Epithelial cell of proximal tubule (primary cell): ENCODE results near the gene TRAP1. TPM values are rescaled to one million over a fixed set of nuclear protein-coding genes. Genes with fewer than 3 reads are reported as not detected.

Experiments
- DNase-seq: peaks from one replicate; pipeline ENCODE4 v3.0.0-alpha.2; 2011; ENCODE audit warnings: low read depth
- H3K4me3 ChIP-seq: 2 replicates; pipeline ENCODE4 v1.5.1; 2011; ENCODE audit warnings: low read depth, mild to moderate bottlenecking, low read length
- total RNA-seq: library from RNA; depleted of rRNA; stranded (reverse); fragments of >200 nt; gene quantifications from 2 replicates; pipeline ENCODE4 v1.2.3, GENCODE V29; 2015
- TF ChIP-seq, protein P1 (sequence below): conservative IDR thresholded peaks from 2 replicates; pipeline ENCODE4 v1.5.1; 2012; ENCODE audit warnings: low read depth, mild to moderate bottlenecking, low read length

TRAP1 gene
- total RNA-seq, 1 donor from 2014 or later, result 143 TPM

DNA sequence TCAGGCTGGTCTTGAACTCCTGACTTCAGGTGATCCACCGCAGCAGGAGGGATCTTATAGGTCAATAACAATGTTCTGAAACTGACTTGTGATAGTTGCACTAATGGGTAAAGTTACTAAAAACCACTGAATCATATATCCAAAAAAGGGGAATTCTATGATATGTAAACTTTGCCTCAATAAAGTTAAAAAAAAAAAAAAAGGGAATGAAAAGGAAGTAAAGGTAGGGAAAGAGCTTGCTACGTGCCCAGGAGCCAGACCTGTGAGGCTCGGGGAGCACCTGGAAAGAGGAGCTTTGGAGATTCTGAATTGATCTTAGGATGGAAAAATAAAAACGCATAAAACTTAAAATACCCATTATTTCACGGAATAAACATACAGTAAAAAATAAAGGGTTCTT lies 20.8 kb upstream of the TRAP1 start:
- TF ChIP-seq, protein P1, sequence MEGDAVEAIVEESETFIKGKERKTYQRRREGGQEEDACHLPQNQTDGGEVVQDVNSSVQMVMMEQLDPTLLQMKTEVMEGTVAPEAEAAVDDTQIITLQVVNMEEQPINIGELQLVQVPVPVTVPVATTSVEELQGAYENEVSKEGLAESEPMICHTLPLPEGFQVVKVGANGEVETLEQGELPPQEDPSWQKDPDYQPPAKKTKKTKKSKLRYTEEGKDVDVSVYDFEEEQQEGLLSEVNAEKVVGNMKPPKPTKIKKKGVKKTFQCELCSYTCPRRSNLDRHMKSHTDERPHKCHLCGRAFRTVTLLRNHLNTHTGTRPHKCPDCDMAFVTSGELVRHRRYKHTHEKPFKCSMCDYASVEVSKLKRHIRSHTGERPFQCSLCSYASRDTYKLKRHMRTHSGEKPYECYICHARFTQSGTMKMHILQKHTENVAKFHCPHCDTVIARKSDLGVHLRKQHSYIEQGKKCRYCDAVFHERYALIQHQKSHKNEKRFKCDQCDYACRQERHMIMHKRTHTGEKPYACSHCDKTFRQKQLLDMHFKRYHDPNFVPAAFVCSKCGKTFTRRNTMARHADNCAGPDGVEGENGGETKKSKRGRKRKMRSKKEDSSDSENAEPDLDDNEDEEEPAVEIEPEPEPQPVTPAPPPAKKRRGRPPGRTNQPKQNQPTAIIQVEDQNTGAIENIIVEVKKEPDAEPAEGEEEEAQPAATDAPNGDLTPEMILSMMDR, result no peak
- no peak for DNase-seq
- no peak overlapping the region for H3K4me3 ChIP-seq

DNA sequence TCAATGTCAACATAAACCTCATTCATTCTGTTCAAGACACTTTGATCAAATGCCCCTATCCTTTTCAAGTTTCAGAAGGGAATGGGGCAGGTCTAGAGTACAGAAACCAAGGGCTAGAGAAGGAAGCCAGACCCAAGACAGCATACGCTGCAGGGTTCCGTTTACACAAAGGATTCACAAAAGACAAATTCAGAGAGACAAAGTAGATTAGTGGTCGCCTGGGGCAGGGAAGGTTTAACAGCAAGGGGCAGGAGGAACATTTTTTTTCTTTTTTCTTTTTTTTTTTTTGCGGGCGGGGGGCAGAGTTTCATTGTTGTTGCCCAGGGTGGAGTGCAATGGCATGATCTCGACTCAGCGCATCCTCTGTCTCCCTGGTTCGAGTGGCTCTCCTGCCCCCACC lies 19.9 kb upstream of the TRAP1 start:
- DNase-seq, result no peak
- no peak overlapping the region for H3K4me3 ChIP-seq
- TF ChIP-seq, protein P1, result no peak

DNA sequence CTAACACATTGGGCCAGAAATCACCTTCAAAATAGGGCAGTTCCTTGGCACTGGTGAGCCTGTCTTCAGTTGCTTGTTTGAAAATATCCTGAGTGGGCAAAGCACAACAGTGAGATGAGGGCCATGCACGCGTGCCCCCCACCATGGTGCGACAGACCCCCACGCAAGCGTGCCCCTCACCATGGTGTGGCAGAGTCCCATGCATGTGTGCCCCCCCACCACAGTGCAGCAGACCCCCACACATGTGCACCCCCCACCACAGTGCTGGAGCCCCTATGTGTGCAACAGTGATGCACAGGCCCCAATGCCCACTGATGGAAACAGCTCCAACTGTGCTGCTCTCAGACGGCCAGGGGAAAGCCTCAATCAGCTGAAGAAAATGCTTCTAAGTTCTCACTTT lies 18.8 kb upstream of the TRAP1 start:
- DNase-seq, result no peak
- H3K4me3 ChIP-seq, result no peak overlapping the region

DNA sequence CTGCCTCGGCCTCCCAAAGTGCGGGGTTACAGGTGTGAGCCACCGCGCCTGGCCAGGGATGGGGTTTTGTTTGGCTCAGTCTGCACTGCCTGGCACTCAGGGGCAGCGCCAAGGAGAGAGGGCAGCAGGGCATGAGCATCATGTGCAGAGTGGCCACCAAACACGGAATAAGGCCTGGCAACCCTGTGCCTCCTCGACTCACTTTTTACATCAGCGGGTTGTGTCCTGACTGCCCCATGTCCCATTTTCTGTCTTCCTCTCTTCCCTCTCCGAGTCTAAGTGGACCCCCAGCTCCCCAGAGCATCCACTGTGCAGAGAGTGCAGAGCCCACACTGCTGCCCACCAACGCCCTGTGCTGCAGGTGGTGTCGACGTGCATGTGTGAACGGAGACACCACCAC lies 18.2 kb upstream of the TRAP1 start:
- H3K4me3 ChIP-seq, result no peak overlapping the region
- DNase-seq, result no peak
- TF ChIP-seq, protein P1, result no peak

More for the DNA sequence above, 18.8 kb upstream of the TRAP1 start:
- TF ChIP-seq, protein P1, result no peak

DNA sequence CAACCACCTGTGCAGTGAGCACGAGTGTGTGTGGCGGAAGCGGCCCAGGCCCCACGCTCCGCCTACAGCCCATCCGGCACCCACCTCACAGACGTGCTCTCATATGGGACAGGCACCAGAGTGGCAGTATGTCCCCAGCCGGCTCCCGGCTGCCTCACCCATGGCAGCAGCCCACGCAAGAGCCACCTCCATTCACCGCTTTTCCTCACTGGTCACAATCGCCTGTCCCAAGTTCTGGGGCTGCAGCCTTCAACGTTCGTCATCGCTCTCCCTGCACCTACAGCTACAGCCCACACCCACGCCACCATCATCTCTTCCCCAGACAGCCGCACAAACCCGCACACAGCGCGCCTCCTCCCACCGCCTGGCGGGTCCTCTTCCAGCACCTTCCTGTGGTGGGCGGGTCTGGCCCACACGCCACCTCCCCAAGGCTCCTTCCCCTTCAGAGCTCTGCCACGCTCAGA lies 17.5 kb upstream of the TRAP1 start:
- TF ChIP-seq, protein P1, result no peak
- no peak overlapping the region for H3K4me3 ChIP-seq
- DNase-seq, result no peak

DNA sequence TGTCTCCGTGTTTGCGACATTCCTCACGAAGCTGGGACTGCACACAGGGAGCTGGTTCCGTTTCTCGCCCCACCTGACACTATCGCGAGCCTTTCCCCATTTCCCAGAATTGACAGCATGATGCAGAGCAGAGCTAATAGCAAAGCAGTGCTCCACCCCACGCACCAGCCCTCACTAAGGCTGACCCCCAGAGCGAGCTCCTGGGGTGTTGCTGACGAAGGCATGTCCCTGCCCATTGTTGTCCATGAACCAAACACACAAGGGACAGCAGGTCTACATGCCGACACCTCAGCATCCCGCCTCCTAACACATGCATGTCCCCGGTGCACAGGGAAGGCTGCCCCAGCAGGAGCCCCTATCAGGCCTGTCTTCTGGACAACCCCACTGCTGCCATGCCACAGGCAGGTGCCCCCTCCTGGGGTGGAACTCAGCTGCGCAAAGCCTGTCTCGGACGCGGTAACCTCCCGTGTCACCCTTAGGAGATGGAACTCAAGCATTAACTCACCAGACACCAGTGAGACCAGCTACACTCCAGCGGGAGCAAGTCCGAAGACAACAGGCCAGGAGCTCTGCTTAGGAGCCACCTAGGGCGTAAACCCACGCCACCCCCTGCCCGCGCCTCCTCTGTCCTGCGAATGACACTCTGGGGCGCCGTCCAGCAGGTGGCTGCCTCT lies 16.9 kb upstream of the TRAP1 start:
- TF ChIP-seq, protein P1, result no peak
- no peak for DNase-seq
- H3K4me3 ChIP-seq, result no peak overlapping the region

DNA sequence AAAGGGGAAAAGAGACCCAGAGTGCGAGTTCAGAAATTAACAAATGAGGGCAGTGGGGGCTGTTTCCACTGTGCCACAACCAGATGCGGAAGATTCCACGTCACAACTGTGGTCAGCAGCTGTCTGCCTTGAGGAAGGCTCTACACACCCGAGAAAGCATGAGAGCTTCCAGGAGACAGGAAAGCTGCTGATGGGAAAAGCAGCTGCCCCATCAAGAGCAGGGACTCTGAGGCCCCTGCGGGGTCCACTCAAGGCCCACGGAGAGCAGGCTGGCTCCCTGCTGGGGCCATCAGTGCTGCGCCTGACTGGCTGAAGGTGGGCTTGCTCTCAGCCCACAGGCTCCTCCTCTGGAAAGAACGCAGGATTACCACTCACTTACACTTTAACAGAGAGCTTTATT lies 14.8 kb upstream of the TRAP1 start:
- TF ChIP-seq, protein P1, result no peak
- H3K4me3 ChIP-seq, result no peak overlapping the region
- no peak for DNase-seq
